ENCODE measurements around the gene DHX57. TPM values are rescaled to one million over a fixed set of nuclear protein-coding genes. Genes with fewer than 3 reads are reported as not detected.

The DHX57 gene
- total and polyA plus RNA-seq, 2 donors (not counting 3 experiments of a cell fraction or from before 2014, with no cell fraction given), result 8.7 to 28.2 TPM

DNA sequence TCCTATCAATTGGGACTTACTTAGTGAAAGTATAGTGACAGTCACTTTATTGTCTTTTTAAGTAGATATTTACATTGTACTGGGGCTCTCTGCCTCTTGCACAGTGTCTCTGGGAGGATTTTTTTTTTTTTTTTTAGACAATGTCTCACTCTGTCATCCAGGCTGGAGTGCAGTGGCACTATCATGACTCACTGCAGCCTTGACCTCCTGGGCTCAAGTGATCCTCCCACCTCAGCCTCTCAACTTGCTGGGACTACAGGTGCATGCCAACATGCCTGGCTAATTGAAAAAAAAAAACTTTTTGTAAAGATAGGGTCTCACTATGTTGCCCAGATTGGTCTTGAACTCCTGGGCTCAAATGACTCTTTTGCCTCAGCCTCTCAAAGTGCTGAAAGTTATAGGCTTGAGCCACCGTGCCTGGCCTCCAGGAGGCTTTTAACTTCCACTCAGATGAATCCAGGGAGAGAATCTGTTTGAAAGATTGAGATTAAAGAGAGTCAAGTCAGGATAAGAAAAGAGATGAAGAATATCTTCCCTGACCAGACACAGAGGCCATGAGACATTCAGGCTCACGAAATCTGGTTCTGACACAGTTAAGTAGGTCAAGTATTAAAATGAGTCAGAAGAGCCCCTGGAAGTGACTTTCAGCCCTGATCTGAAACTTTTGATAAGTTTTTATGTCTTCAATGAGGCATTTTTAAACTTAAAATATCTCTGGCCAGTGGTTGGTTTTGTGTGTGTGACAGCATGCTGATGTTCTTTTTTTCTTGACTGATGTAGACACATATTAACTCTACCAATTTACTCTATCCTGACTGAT lies 32.2 kb upstream of the DHX57 start:
- H3K9me3 ChIP-seq (replicated peaks; ENCODE audit: control insufficient read depth, insufficient read depth, low read length), result no peaks in the 10 kb centered on the region
- no peak for FAIRE-seq
- ChIA-PET CTCF (no interaction called here), POLR2A (no interaction called here)
- no peak overlapping the region for H2AFZ ChIP-seq (ENCODE audit: low read depth, low read length)
- H3K9ac ChIP-seq (replicated peaks; ENCODE audit: extremely low read depth, insufficient read depth, low read length), result no peak overlapping the region
- dilution Hi-C loops (cut with MboI; ENCODE audit: extremely low pct_ligation_motif_present, low sequenced_read_pairs), result no loop called here
- H3K4me3 ChIP-seq (replicated peaks in 1 of 3; ENCODE audit: insufficient read depth in 1 of 3, low read depth in 1 of 3, low read length in 3 of 3), result no peak overlapping the region
- H3K9me1 ChIP-seq (replicated peaks; ENCODE audit: control insufficient read depth, extremely low read depth, insufficient read depth, low read length), result no peaks in the 10 kb centered on the region
- no peaks in the 10 kb centered on the region for H3K36me3 ChIP-seq (ENCODE audit: control insufficient read depth in 2 of 2, extremely low read depth in 1 of 2, insufficient read depth in 2 of 2, low read length in 2 of 2)
- H3K27me3 ChIP-seq (ENCODE audit: control insufficient read depth in 2 of 2, insufficient read depth in 2 of 2, low read length in 2 of 2), result no peaks in the 10 kb centered on the region
- no peak overlapping the region for H3K27ac ChIP-seq (ENCODE audit: insufficient read depth, low read depth, low read length)
- no TSS peak for BruUV-seq (replicated peaks)
- no peaks in the 10 kb centered on the region for H3K79me2 ChIP-seq (ENCODE audit: control insufficient read depth, insufficient read depth, low read length)
- TF ChIP-seq, protein P1, sequence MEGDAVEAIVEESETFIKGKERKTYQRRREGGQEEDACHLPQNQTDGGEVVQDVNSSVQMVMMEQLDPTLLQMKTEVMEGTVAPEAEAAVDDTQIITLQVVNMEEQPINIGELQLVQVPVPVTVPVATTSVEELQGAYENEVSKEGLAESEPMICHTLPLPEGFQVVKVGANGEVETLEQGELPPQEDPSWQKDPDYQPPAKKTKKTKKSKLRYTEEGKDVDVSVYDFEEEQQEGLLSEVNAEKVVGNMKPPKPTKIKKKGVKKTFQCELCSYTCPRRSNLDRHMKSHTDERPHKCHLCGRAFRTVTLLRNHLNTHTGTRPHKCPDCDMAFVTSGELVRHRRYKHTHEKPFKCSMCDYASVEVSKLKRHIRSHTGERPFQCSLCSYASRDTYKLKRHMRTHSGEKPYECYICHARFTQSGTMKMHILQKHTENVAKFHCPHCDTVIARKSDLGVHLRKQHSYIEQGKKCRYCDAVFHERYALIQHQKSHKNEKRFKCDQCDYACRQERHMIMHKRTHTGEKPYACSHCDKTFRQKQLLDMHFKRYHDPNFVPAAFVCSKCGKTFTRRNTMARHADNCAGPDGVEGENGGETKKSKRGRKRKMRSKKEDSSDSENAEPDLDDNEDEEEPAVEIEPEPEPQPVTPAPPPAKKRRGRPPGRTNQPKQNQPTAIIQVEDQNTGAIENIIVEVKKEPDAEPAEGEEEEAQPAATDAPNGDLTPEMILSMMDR (IDR thresholded peaks at IDR 0.05; ENCODE audit: extremely low read depth in 1 of 2, insufficient read depth in 1 of 2, low read depth in 1 of 2, low read length in 2 of 2), result no peak
- TF ChIP-seq FOS (IDR thresholded peaks at IDR 0.05; ENCODE audit: borderline replicate concordance, insufficient read depth, low read length) (no peak), MYC (IDR thresholded peaks at IDR 0.05; ENCODE audit: low read depth, low read length) (no peak), MAX (IDR thresholded peaks at IDR 0.05; ENCODE audit: insufficient read depth, insufficient read length) (no peak), POLR2AphosphoS5 (IDR thresholded peaks at IDR 0.05; ENCODE audit: insufficient read depth, low read depth, low read length) (no peak), EZH2 (IDR thresholded peaks at IDR 0.05; ENCODE audit: borderline replicate concordance, low read depth, low read length, severe bottlenecking) (no peak), POLR2A (IDR thresholded peaks at IDR 0.05; ENCODE audit: low read depth, low read length) (no peak), JUN (IDR thresholded peaks at IDR 0.05; ENCODE audit: borderline replicate concordance, insufficient read depth, insufficient read length, low read depth) (no peak), GATA2 (IDR thresholded peaks at IDR 0.05; ENCODE audit: insufficient read depth, insufficient read length, low read depth, low read length) (no peak)
- H4K20me1 ChIP-seq (replicated peaks; ENCODE audit: control insufficient read depth, extremely low read depth, insufficient read depth, low read length), result no peaks in the 10 kb centered on the region
- H3K4me2 ChIP-seq (ENCODE audit: insufficient read depth, low read length), result no peak overlapping the region
- DNase-seq (ENCODE audit: low read depth, low spot score), result no peak
- H3K4me1 ChIP-seq (ENCODE audit: control insufficient read depth, extremely low read depth, insufficient read depth, low read length), result no peaks in the 10 kb centered on the region
- intact Hi-C loops (cut with micrococcal nuclease), result no loop called here
